HG03066 (cell line): Measurements from ENCODE around the gene KLK14.

ENCODE experiments used
- ATAC-seq: cut with Tn5 transposase; IDR thresholded peaks from one replicate; pipeline ENCODE4 v1.9.1; 2021; ENCODE audit warnings: low read depth; ENCODE audit not compliant: unreplicated experiment

Gene KLK14

DNA sequence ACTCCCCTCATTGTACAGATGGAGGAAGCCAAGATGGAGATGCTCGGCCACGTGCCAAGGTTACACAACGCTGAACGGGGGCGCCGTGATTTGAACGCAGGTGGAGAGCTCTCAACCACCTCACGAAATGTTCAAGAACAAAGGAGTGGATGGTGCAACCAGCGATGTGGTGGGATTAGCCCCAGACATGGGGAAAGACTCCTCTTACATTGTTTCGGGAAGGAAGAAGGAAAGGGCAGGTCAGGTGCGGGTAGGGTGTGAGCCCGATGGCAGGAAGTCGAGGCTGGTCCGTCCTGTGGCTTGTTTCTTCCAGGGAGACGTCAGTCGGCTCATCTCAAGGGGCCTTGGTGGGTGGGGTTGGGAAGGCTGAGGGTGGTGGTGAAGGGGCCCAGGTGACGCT is 7.1 kb upstream of the KLK14 start:
- ATAC-seq, result no peak

DNA sequence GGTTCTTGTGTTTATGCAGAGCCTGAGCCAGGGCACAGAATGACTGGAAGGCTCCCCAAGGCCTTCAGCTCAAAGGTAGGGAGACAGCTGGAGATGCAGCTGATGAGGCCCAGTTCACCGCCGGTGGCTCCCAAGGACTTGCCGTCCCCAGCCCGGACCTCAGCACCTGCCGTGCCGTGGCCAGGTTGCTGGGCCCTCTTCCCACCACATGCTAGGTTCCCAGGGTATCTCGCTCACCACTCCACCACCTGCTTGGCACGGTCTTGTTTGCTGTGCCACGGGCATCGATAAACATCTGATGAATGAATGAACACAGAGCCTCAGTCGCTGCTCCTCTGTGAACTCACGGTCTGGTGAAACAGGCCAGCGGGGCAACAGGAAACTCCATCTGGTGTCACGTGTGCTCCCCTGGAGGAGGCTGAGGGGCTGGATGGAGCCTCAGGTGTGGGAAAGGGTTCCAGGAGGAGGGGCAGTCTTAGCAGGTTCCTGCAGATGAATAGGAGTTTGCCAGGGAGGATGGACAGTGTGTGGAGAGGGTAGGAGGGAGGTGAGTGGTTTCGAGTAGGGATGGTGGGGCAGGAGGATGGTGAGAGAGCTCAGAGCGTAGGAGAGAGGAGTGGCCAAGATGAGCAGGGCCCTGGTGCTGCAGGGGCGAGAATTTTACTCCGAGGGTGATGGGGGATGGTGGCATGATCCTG is 3.6 kb upstream of the KLK14 start:
- no peak for ATAC-seq

DNA sequence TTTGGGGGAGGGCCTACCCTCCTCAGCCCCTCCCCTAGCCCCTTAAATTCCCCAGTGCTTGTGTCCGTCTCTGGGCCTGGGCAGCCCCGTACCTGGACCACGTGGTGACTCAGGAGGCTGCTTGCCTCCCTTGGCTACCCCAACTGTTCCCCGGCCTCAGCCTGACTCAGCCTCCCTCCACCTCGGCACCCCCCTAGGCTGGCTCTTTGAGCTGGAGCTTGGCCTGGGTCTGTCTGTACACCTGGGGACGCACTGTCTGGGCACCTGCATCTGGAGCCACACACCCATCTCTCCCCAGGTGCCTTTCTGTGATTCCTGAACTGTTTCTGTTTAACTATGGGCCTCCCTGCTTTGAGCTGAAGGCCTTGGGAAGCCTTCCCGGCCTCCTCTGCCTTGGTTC is 1.8 kb upstream of the KLK14 start:
- no peak for ATAC-seq

DNA sequence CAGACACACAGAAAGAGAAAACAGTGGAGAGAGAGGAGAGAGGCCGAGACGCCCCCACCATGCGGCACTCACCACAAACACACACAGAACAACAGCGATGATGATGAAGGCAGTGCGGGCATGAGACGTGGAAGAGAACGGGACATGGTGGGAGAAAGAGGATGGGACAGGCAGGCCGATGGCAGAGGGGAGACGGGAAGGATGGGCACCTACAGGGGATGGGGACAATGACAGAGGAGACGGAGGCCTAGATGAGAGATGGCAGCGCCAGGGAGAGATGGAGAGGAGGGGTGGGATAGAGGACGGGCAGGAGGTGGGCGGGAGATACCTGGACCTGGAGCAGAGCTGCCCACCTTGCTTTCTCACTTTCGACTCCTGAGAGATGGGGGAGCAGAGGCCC is 1.1 kb upstream of the KLK14 start:
- no peak for ATAC-seq

GRCh38 chr19:51083181-51083580 is 494 bp upstream of the KLK14 start:
- ATAC-seq, result no peak

GRCh38 chr19:51081476-51081875 is 1.2 kb downstream of the KLK14 start:
- no peak for ATAC-seq

DNA sequence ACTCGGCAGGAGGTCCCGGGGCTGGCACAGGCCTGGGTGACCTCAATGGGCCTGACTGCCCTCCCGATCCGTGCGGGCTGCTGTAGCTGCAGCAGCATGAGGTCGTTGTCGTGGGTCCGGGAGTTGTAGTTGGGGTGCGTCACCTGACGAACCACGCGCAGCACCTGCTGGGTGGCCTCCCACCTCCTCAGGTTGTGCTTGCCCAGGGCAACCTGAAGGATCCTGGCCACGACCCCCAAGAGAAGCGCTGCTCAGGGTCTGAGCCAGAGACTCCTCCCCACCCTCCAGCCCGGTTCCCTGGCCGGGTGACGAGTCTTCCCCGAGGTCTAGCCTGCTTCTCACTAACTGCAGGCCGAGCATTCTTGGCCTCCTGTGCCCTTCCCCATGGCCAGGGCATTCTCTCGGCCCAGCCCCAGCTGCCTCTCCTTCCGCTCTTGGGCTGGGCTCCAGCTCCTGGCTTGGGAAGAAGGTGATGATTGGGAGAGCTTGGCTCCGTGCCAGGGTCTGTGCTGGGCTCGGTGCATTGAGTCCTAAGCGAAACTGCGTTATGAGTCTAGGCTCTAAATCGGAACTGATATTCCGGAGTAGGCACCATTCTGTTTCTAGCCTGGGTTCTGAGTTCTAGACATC is 3.1 kb downstream of the KLK14 start:
- ATAC-seq, result no peak

GRCh38 chr19:51078731-51079130 is 4.0 kb downstream of the KLK14 start:
- no peak for ATAC-seq

DNA sequence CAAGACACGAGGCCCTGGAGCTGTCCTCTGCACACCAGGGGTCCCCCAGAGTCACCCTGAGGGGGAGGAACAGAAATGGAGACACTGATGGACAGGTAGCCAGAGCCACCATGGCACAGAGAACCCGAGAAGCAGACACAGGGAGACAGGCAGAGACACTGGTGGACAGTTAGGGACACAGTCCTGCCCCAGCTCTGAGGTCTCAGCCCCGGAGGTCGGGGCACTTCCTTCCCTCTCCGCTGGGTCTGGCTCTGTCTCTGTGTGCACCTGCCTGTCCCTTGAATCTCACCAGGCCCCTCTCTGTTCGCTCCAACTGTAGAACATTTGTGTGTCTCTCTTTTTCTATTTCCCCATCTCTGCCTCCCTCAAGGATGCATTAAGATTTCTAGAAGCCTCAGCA is 4.6 kb downstream of the KLK14 start:
- ATAC-seq, result no peak

DNA sequence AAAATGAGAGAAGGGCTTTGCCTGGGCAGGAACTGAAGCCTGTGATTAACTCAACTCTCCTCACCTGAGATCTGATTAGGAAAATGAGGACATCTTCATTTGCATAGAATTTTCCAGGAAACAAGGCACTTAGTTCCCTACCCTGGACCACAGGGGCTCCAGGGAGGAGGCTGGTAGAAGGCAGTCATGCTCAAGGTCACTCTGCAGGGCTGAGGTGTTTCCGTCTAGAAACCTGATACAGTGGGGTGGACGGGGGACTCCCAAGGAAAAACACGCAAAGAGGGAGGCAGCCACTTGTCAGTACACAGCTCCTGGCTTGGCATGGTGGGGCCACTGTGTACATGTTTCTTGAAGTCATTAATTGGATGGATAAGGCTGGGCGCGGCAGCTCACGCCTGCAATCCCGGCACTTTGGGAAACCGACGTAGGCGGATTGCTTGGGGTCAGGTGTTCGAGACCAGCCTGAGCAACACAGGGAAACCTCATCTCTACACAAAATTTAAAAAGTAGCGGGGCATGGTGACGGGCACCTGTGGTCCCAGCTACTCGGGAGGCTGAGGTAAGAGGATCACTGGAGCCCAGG is 6.0 kb downstream of the KLK14 start:
- no peak for ATAC-seq

DNA sequence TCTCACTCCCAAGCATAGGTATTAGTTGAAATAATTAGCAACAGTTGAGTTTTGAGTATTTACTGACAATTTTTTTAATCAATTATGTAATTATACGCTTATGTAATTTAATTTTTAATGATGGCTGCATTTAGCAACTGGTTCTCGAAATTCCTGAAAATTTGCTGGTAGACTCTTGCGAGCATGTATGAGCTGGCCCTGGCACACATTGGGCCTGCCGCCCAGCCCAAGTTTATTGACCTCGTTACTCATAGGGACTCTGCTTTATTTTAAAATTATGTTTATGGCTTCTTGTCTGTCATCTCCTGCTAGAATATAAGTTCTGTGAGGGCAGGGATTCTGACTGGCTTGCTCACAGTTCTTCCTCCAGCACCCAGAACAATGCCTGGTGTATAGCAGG is 6.7 kb downstream of the KLK14 start:
- ATAC-seq, result no peak

- ATAC-seq, result no peak
Measured at GRCh38 chr19:51071095-51071405, 11.6 kb downstream of the KLK14 start.

DNA sequence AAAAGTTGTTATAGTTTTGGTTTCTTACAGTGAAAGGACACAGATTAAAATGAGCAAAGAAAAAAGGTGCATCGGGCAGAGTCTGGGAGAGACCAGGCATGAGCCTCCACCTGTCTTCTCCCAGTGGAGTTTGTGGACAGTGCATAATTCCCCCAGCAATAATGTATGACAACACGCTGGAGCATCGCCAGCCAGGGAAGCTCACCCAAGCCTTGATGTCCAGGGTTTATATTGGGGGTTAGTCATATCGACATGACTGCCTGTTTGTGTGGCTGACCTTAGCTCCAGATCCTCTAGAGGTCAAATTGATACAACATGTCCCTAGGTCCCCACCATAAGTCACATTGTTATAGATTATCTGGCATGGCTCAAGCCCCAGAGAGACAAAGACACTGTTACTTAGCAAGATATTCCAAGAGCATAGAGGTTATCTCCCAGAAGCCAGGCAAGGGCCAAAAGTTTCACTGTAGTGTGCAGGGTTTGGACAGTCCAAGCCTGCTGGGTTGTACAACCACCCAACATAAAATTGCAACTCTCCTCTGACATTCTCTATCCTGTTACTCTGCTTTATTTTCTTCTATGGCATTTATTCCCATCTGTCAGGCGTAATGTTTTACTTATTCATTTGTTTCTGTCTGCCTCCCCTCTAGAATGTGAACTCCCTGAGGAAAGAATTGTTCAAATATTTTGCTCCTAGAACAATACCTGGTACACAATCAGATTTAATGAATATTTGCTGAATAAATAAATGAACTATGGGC is 12.2 kb downstream of the KLK14 start:
- ATAC-seq, result no peak

DNA sequence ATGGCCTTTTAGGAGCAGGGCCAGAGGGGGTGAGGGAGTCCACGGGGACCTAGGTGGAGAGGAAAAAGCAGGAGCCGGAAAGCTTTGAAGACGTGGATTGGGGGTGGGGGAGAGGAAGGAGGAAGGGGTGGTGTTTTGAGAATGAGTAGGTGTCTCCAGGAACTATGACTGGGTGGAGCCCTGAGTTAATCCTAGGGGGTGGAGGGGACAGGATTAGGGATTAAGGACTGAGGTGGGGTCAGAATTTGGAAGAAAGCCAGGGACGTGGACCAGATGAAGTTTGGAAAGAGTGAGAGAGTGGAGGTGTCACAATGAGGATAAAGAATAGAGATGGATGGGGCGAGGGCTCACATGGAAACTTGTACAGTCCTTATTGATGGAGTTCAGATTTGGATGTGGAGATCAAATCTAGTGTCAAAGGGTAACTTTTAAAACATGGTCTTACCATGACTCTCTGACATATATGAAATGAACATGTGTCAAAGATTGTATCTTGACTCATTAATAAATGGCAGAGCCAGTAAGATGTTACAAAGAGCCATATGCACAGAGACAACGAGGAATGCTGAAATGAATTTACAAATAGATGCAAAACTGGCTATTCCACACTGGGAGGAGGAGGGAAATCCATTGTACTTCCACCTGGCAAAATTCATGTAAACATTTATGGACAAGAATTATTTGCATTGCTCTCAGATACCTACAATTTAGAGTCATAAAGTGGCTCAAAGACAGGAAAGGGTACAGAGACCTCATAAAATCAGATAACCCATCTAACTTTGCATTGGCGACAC is 16.1 kb downstream of the KLK14 start:
- no peak for ATAC-seq

DNA sequence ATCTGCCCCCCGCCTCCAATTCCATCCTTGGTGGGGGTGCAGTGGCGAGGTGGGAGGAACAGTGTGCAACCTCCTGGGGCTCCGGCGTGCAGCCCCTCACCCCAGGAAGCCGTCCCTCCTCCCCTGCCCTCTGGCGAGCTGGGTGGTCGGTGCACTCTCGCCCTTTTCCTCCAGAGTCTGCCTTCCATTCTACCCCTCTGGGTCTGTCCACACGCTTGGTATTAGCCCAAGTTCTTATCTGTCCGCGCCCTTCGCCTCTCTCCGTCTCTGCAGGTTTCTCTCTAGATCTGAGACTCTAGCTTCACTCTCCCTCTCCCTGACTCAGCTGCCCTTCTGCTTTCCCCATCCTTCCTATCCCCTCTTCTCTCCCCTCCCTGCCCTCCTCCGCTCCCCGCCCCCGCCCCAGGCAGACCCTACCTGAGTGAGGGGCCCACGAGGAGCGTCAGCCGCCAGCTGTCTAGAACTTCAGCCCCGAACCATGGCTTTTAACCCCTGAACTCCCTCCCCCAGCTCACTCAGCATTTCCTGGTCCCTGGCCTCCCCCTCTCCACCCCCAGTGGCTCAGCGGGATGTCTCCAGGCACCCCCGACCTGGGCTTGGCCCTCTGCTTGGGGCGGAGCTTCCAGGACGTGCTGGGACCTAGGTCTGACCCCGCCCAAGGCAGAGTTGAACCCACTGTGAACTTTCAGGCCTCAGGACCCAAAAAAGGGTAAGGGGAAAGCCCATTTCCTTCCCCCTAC is 17.3 kb downstream of the KLK14 start:
- ATAC-seq, result no peak

GRCh38 chr19:51064534-51065220 is 18.0 kb downstream of the KLK14 start, which contains the start of gene KLK13:
KLK13 (minus strand) TSS chr19:51065092; CDS start chr19:51065067, 25 bp downstream.
- ATAC-seq, result no peak

- ATAC-seq, result no peak
Measured at GRCh38 chr19:51063664-51064063, 19.0 kb downstream of the KLK14 start.

- ATAC-seq, result no peak
Measured at GRCh38 chr19:51060973-51061372, 21.7 kb downstream of the KLK14 start.

- ATAC-seq, result no peak
Measured at GRCh38 chr19:51060336-51060735, 22.4 kb downstream of the KLK14 start.
